Measurements from ENCODE around the gene ACTR1A.

The ACTR1A gene

DNA sequence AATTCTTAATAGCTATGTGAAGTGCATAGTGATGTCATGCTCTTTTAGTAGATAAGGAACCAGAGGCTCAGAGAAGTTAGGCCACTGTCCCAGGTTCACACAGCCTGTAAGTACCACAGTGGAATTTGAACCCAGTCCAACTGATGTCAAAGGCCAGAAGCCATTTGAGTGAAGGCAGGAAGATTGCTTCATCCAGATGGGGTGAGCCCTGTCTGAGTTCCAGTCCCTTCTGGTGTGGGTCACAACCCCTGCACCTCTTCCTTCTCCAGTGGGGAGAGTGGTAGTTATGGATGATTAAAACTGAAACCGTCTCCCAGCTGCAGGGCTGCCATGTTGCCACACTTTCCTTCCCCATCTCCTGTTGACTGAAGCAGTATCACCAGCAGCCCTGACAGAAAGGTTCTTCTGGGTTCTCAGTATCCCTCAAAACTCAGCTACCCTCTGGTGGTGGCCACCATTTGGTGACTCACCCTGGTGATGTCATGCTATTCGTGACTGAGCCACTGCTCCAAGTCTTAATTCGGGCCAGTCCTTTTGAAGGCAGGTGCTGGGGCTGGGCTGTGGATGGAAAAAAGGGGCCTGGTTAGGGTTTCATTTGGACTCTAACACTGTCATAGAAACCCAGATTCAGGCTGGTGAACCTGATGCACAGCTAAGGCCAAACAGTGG lies 49.7 kb downstream of the ACTR1A start:
- no peak overlapping the region for H3K4me2 ChIP-seq (ENCODE audit: low read depth, low read length, poor library complexity, severe bottlenecking)
- no peaks in the 10 kb centered on the region for H3K9me2 ChIP-seq (replicated peaks; ENCODE audit: insufficient read depth, low read length)
- H3F3A ChIP-seq (ENCODE audit: insufficient read depth), result peaks cover 8% of the 10 kb centered on the region
- no peak overlapping the region for H3K27ac ChIP-seq (ENCODE audit: low read depth, low read length)
- H3K36me3 ChIP-seq (ENCODE audit: low read length), result no peaks in the 10 kb centered on the region; the same call in 1 of the 2 replicates
- TF ChIP-seq, protein P1, sequence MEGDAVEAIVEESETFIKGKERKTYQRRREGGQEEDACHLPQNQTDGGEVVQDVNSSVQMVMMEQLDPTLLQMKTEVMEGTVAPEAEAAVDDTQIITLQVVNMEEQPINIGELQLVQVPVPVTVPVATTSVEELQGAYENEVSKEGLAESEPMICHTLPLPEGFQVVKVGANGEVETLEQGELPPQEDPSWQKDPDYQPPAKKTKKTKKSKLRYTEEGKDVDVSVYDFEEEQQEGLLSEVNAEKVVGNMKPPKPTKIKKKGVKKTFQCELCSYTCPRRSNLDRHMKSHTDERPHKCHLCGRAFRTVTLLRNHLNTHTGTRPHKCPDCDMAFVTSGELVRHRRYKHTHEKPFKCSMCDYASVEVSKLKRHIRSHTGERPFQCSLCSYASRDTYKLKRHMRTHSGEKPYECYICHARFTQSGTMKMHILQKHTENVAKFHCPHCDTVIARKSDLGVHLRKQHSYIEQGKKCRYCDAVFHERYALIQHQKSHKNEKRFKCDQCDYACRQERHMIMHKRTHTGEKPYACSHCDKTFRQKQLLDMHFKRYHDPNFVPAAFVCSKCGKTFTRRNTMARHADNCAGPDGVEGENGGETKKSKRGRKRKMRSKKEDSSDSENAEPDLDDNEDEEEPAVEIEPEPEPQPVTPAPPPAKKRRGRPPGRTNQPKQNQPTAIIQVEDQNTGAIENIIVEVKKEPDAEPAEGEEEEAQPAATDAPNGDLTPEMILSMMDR (IDR thresholded peaks at IDR 0.05; ENCODE audit: insufficient read depth, low read length, poor library complexity, severe bottlenecking), result no peak
- no peak for TF ChIP-seq EZH2phosphoT487 (conservative IDR thresholded peaks at IDR 0.05; ENCODE audit: low read length)
- H3K4me3 ChIP-seq (ENCODE audit: insufficient read depth, low read length, poor library complexity, severe bottlenecking), result no peak overlapping the region
- H2AFZ ChIP-seq (ENCODE audit: low read depth, low read length, severe bottlenecking), result no peak overlapping the region
- peaks cover 26% of the 10 kb centered on the region for H3K79me2 ChIP-seq (ENCODE audit: insufficient read depth, low read length)
- no peaks in the 10 kb centered on the region for H3K27me3 ChIP-seq (ENCODE audit: low read length)
- H3K9ac ChIP-seq (ENCODE audit: low read length), result no peak overlapping the region
- no peaks in the 10 kb centered on the region for H3K9me3 ChIP-seq (ENCODE audit: insufficient read depth, low read length)
- H4K20me1 ChIP-seq (ENCODE audit: low read depth, low read length), result no peaks in the 10 kb centered on the region

DNA sequence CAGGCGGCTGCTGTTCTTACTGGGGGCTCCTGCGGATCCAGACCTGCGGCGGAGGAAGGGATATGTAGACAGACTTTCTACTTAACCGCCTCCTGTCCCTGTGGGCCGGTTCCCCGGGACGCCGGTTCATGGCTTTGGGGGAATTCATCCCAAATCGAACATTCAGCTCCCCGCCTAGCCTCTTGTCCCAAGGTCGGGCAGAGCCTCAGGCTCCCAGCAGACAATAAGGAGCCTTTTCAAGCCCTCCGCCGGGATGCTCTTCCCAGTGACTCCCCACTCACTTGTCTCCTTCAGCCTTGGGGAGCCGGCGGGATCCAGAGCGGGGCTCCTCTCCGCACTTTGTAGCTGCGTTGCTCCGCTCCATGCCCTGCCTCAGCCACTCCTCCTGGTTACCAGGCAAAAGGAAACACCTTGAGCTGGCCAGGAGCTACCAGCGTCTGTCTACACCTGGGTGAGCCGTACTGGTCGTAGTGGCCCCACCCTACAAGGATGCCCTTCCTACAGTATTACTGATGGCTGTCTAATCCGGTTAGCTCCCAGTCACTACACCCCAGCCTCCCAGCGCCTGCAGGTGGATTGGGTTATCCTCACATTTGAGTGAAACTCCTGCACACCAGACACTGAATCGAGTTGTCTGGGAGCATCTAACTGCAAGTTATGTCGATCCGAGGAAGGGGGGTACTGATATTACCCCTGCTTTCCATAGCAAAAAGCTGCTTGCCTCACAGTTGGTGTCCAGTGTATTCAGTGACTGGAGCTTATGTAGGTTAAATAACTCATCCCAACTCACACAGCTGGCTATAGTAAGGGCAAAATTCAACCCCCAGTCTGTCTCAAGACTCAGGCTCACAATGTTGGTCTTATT lies 51.2 kb downstream of the ACTR1A start, which contains the start of gene C10orf95:
C10orf95 (minus strand) TSS at position 439 of the 865 bp plus-strand sequence. CDS start 450 bp downstream, outside the sequence.
- Histone ChIP-seq H3K79me2 (ENCODE audit: insufficient read depth, low read length) (peaks cover 26% of the 10 kb centered on the region), H3K9me3 (ENCODE audit: insufficient read depth, low read length) (no peaks in the 10 kb centered on the region), H3K27me3 (ENCODE audit: low read length) (no peaks in the 10 kb centered on the region), H3K9ac (ENCODE audit: low read length) (peak within 1 kb of the TSS; percentile 97), H3K4me3 (ENCODE audit: insufficient read depth, low read length, poor library complexity, severe bottlenecking) (peak within 1 kb of the TSS; percentile 91), H3K4me2 (ENCODE audit: low read depth, low read length, poor library complexity, severe bottlenecking) (peak within 1 kb of the TSS; percentile 94), H3K9me2 (replicated peaks; ENCODE audit: insufficient read depth, low read length) (no peaks in the 10 kb centered on the region), H3K27ac (ENCODE audit: low read depth, low read length) (peak within 1 kb of the TSS; percentile 85), H4K20me1 (ENCODE audit: low read depth, low read length) (no peaks in the 10 kb centered on the region), H3K36me3 (ENCODE audit: low read length) (no peaks in the 10 kb centered on the region; the same call in 1 of the 2 replicates), H3F3A (ENCODE audit: insufficient read depth) (peaks cover 8% of the 10 kb centered on the region; the same call in 1 of the 2 replicates), H2AFZ (ENCODE audit: low read depth, low read length, severe bottlenecking) (no peak within 1 kb of the TSS)
- TF ChIP-seq, protein P1 (IDR thresholded peaks at IDR 0.05; ENCODE audit: insufficient read depth, low read length, poor library complexity, severe bottlenecking), result no peak
- TF ChIP-seq EZH2phosphoT487 (conservative IDR thresholded peaks at IDR 0.05; ENCODE audit: low read length), result no peak

GRCh38 chr10:102450374-102451104 lies 52.0 kb downstream of the ACTR1A start:
- Histone ChIP-seq H3K36me3 (ENCODE audit: low read length) (no peaks in the 10 kb centered on the region), H3K79me2 (ENCODE audit: insufficient read depth, low read length) (peaks cover 26% of the 10 kb centered on the region), H3K9me3 (ENCODE audit: insufficient read depth, low read length) (no peaks in the 10 kb centered on the region), H3K27ac (ENCODE audit: low read depth, low read length) (peak overlapping the region; percentile 85), H4K20me1 (ENCODE audit: low read depth, low read length) (no peaks in the 10 kb centered on the region), H3K4me2 (ENCODE audit: low read depth, low read length, poor library complexity, severe bottlenecking) (peak overlapping the region; percentile 94), H3K9me2 (replicated peaks; ENCODE audit: insufficient read depth, low read length) (no peaks in the 10 kb centered on the region), H3F3A (ENCODE audit: insufficient read depth) (peaks cover 8% of the 10 kb centered on the region; the same call in 1 of the 2 replicates), H3K9ac (ENCODE audit: low read length) (peak overlapping the region; percentile 97), H2AFZ (ENCODE audit: low read depth, low read length, severe bottlenecking) (peak overlapping the region; percentile 75), H3K4me3 (ENCODE audit: insufficient read depth, low read length, poor library complexity, severe bottlenecking) (peak overlapping the region; percentile 91), H3K27me3 (ENCODE audit: low read length) (no peaks in the 10 kb centered on the region)
- TF ChIP-seq EZH2phosphoT487 (conservative IDR thresholded peaks at IDR 0.05; ENCODE audit: low read length), result no peak
- TF ChIP-seq, protein P1 (IDR thresholded peaks at IDR 0.05; ENCODE audit: insufficient read depth, low read length, poor library complexity, severe bottlenecking), result no peak
